Natural killer cell treated with Interleukin-12 subunit alpha and Interleukin-12 subunit beta and Interleukin-15 and Interleukin-18, amount 100 ng/mL, for 72 hours (primary cell): ENCODE results near the gene MARCHF2. TPM values are rescaled to one million over a fixed set of nuclear protein-coding genes. Genes with fewer than 3 reads are reported as not detected.
"Not testable (repeated sequence)": the region's sequence is repeated elsewhere in the genome, so short reads cannot be mapped to it uniquely, and the experiment has no call there.

Experiments used
- ATAC-seq, 2 donors: fragments of 150-1000 bp; cut with Tn5 transposase in 1 of 2; sonication (Bioruptor Pico), chemical (Tn5 transposase) in 1 of 2; 2 replicates each; pipeline ENCODE4 v1.10.0; 2021
- DNase-seq: peaks from one replicate; pipeline ENCODE4 v3.0.0; 2022; ENCODE audit warnings: low spot score
- H3K27ac Mint-ChIP-seq, 2 donors: 1 replicate in 1 of 2; 2 replicates in 1 of 2; pipeline ENCODE4 v1.8.0; 2022; ENCODE audit warnings: mixed read lengths in 2 of 2, mild to moderate bottlenecking in 1 of 2, moderate library complexity in 1 of 2
- H3K27me3 Mint-ChIP-seq, 2 donors: 1 replicate in 1 of 2; 2 replicates in 1 of 2; pipeline ENCODE4 v1.8.0; 2022; ENCODE audit warnings: mixed read lengths in 2 of 2
- H3K36me3 Mint-ChIP-seq: one replicate; pipeline ENCODE4 v1.8.0; 2022; ENCODE audit warnings: mixed read lengths
- H3K4me1 Mint-ChIP-seq, 2 donors: 1 replicate in 1 of 2; 2 replicates in 1 of 2; pipeline ENCODE4 v1.8.0; 2022; ENCODE audit warnings: low read depth in 2 of 2, mixed read lengths in 2 of 2, mild to moderate bottlenecking in 1 of 2
- H3K4me3 Mint-ChIP-seq: one replicate; pipeline ENCODE4 v1.8.0; 2022; ENCODE audit warnings: mixed read lengths
- H3K9me3 Mint-ChIP-seq: 2 replicates; pipeline ENCODE4 v1.8.0; 2022; ENCODE audit warnings: mixed read lengths
- total RNA-seq, 2 donors: library from RNA; stranded (reverse); gene quantifications; one replicate each; pipeline ENCODE4 v1.2.3, GENCODE V29; 2022

The MARCHF2 gene
- total RNA-seq, 2 donors from 2014 or later = 13.7 to 17.0 TPM

- H3K4me3 Mint-ChIP-seq, H3K27ac Mint-ChIP-seq, H3K27me3 Mint-ChIP-seq, DNase-seq, H3K4me1 Mint-ChIP-seq, H3K36me3 Mint-ChIP-seq, ATAC-seq, H3K9me3 Mint-ChIP-seq: not testable (repeated sequence)
Observed at GRCh38 chr19:8379156-8379891, 33.8 kb upstream of the MARCHF2 start.

- not testable (repeated sequence) for H3K27me3 Mint-ChIP-seq, ATAC-seq, H3K9me3 Mint-ChIP-seq, H3K4me3 Mint-ChIP-seq, DNase-seq, H3K4me1 Mint-ChIP-seq, H3K36me3 Mint-ChIP-seq
- H3K27ac Mint-ChIP-seq = peak overlapping the region in 1 of 2 donors; percentile 8
Observed at GRCh38 chr19:8384569-8384968, 28.5 kb upstream of the MARCHF2 start.

GRCh38 chr19:8385103-8385502 is 28.0 kb upstream of the MARCHF2 start:
- not testable (repeated sequence) for H3K9me3 Mint-ChIP-seq, DNase-seq, H3K4me3 Mint-ChIP-seq, ATAC-seq, H3K4me1 Mint-ChIP-seq, H3K36me3 Mint-ChIP-seq, H3K27ac Mint-ChIP-seq, H3K27me3 Mint-ChIP-seq

- DNase-seq, H3K27ac Mint-ChIP-seq, ATAC-seq, H3K27me3 Mint-ChIP-seq, H3K4me1 Mint-ChIP-seq, H3K36me3 Mint-ChIP-seq, H3K4me3 Mint-ChIP-seq, H3K9me3 Mint-ChIP-seq: not testable (repeated sequence)
Observed at GRCh38 chr19:8385566-8385965, 27.5 kb upstream of the MARCHF2 start.

- H3K9me3 Mint-ChIP-seq, H3K27ac Mint-ChIP-seq, DNase-seq, H3K4me3 Mint-ChIP-seq, H3K27me3 Mint-ChIP-seq, ATAC-seq, H3K36me3 Mint-ChIP-seq: not testable (repeated sequence)
- H3K4me1 Mint-ChIP-seq = peaks cover 5 to 10% of the 10 kb centered on the region in 2 donors
Observed at GRCh38 chr19:8386419-8386818, 26.7 kb upstream of the MARCHF2 start.

DNA sequence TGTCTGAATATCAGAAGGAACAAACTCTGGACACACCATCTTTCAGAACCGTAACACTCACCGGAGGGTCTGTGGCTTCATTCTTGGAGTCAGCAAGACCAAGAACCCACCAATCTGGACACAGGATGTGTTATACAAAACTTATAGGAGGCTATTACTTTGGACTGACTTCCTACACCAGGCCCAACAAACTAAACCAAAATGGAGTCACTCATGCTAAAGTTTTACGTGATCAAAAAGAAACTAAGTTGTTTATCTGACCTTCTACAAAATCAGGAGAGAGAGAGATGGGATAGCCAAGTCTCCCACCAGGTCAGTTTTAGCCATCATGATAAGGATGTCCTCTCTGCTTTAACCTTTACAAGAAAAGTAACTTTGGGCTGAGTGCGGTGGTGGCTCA is 26.1 kb upstream of the MARCHF2 start:
- Mint-ChIP-seq H3K36me3 (no peaks in the 10 kb centered on the region), H3K27ac (no peak overlapping the region), H3K9me3 (no peaks in the 10 kb centered on the region), H3K4me1 (peaks cover 5 to 15% of the 10 kb centered on the region in 2 donors), H3K27me3 (no peaks in the 10 kb centered on the region), H3K4me3 (no peak overlapping the region)
- ATAC-seq = no peak
- DNase-seq = no peak

GRCh38 chr19:8387688-8388611 is 25.2 kb upstream of the MARCHF2 start:
- no peak for ATAC-seq
- no peak for DNase-seq

DNA sequence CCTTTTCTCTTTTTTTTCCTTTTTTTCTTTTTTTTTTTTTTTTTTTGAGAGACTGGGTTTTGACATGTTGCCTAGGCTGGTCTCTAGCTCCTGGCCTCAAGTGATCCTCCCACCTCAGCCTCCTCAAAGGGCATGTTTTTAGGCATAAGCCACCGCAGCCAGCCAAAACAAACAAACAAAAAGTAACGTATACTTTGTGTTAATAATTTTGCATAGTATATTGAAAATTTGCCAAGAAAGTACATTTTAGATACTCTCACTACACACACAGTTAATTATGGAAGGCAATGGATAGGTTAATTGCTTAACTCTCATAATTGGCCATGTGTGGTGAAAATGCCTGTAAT is 24.5 kb upstream of the MARCHF2 start:
- Mint-ChIP-seq H3K4me3 (no peak overlapping the region), H3K27ac (no peak overlapping the region), H3K27me3 (no peaks in the 10 kb centered on the region), H3K9me3 (no peaks in the 10 kb centered on the region), H3K4me1 (peaks cover 10 to 24% of the 10 kb centered on the region in 2 donors), H3K36me3 (no peaks in the 10 kb centered on the region)
- ATAC-seq (no peak), DNase-seq (no peak)

More at GRCh38 chr19:8387688-8388611, 25.2 kb upstream of the MARCHF2 start:
- Mint-ChIP-seq H3K27me3 (no peaks in the 10 kb centered on the region), H3K9me3 (no peaks in the 10 kb centered on the region), H3K36me3 (no peaks in the 10 kb centered on the region), H3K27ac (no peak overlapping the region), H3K4me1 (peaks cover 7 to 22% of the 10 kb centered on the region in 2 donors), H3K4me3 (peak overlapping the region; percentile 30)

DNA sequence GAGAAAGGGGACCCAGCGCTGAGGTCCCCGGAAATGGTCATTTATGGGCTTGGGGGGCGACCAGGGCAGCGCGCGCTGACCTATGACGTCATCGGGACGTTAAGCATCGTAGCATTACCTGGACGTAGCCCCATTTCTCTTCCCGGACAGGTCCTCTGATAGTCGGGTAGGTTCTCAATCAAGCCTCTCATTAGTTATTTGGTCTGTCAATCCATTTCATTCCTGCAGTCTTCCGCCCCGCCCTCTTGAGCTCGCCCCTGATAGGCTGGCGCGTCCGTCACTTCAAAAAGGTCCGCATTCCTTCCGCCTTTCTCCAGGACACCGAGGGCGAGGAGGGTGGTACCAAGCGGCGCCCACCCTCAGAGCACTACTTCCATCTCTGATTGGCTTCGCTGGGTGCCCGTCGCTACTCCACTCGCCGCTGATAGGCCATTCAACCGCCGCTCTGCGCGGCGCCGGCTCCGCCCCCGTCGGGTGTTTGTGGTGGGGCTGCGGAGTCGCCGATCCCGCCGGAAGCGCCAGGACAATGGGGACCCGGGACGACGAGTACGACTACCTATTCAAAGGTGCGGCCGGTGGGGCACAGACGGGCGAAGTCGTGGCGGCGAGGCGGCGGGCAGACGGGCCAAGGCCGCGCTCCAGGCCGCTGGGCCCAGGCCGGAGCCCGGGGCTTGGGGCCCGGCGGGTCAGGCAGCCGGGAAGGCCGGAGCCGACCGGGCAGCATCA is 23.1 kb upstream of the MARCHF2 start, which contains the start of gene RAB11B:
TSS of gene RAB11B (plus strand) at position 470 of the 726 bp plus-strand sequence. CDS start at position 527, 57 bp downstream.
- no peaks in the 10 kb centered on the region for H3K9me3 Mint-ChIP-seq
- peak within 1 kb of the TSS; percentile 89 to 95 for H3K27ac Mint-ChIP-seq
- H3K36me3 Mint-ChIP-seq = no peaks in the 10 kb centered on the region
- H3K4me3 Mint-ChIP-seq = peak within 1 kb of the TSS; percentile 90
- no peaks in the 10 kb centered on the region for H3K27me3 Mint-ChIP-seq
- peaks cover 5 to 19% of the 10 kb centered on the region in 2 donors for H3K4me1 Mint-ChIP-seq
- ATAC-seq (peak; percentile 95 to 96), DNase-seq (peak; percentile 99)

- Mint-ChIP-seq H3K27ac (peak overlapping the region; percentile 89 to 95), H3K27me3 (no peaks in the 10 kb centered on the region), H3K36me3 (no peaks in the 10 kb centered on the region), H3K9me3 (no peaks in the 10 kb centered on the region), H3K4me1 (peaks cover 5 to 19% of the 10 kb centered on the region in 2 donors), H3K4me3 (peak overlapping the region; percentile 90)
- peak; percentile 91 for DNase-seq
- ATAC-seq = peak; percentile 82 to 85
Observed at GRCh38 chr19:8390617-8390981, 22.5 kb upstream of the MARCHF2 start.

DNA sequence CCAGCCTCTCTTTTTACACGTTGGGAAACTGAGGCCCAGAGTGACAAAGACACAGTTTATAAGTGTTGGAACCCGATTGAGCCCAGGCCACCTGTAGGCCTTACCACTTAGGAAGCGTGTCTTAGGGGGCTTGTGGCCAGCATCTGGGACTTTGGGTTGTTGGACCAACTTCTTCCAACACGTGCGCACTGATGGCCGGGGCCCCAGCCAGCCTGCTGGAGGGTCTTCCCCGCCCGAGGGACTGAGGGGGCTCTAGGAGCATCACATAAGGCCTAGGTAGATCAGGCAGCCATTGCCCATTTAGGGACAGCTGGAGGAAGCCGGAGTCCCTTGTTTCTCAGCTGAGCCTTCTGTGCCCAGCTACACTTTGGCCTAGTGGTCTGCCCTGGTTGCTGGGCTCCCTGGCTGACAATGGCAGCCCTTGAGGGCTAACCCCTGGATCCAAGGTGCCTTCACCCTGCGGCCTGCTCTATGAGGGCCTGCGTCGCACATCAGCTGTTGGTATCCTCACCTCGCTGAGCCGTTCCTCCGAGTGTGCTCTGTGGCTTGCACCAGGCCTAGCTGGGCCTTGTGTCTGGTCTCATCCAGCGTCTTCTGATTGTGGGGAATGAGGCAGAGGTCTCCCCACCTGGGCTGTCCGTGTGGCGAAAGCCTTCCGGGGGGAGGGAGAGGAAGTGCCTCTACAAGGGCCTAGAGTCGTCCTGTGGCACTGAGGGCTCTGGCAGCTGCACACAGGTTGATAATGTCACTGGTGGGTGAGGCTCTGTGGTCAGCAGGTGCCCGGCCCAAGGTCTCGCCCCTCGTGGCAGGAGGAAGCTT is 21.7 kb upstream of the MARCHF2 start:
- Mint-ChIP-seq H3K9me3 (no peaks in the 10 kb centered on the region), H3K27ac (peak overlapping the region; percentile 89 to 95), H3K4me1 (peaks cover 10 to 24% of the 10 kb centered on the region in 2 donors), H3K4me3 (peak overlapping the region; percentile 90), H3K27me3 (no peaks in the 10 kb centered on the region), H3K36me3 (no peaks in the 10 kb centered on the region)
- ATAC-seq (no peak), DNase-seq (no peak)

DNA sequence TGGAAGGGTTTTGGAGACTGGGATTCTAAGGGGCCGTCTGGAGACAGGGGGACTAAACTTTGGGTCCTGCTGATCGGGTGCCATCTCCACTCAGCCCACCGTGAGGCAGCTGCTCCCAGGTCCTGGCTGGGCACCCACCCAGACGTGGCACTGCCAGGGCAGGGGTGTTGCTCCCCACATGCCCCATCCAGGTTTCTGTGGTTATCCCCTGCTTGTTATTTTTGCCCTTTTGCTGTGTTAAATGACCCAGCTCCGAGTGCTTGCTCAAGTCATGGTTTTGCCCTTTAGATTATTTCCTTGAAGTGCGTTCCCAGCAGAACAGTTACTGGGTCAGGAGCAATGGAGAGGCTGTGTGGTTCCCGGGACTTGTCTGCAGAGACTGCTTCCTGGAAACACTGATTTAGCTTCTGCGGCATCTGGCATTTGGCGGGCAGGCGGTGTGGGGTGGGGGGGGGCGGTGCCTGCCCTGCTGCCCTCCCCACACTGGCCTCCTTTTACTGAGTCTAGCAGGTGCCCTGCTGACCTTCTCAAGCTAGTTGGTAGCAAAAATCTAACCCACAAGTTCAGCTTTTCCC is 21.0 kb upstream of the MARCHF2 start:
- H3K9me3 Mint-ChIP-seq = no peaks in the 10 kb centered on the region
- ATAC-seq = no peak
- H3K27me3 Mint-ChIP-seq = no peaks in the 10 kb centered on the region
- H3K4me3 Mint-ChIP-seq = peak overlapping the region; percentile 52
- H3K4me1 Mint-ChIP-seq = peaks cover 16 to 30% of the 10 kb centered on the region in 2 donors
- H3K36me3 Mint-ChIP-seq = no peaks in the 10 kb centered on the region
- DNase-seq = no peak
- no peak overlapping the region for H3K27ac Mint-ChIP-seq
